22Rv1 (cell line): ENCODE measurements around the gene SLC30A10.
"Not testable (repeated sequence)": the region's sequence is repeated elsewhere in the genome, so short reads cannot be mapped to it uniquely, and the experiment has no call there.

ENCODE experiments used
- H3K27ac ChIP-seq: fragments of 450-650 bp; 2 replicates; pipeline ENCODE4 v1.5.1; 2017
- ZFX ChIP-seq: fragments of 450-650 bp; IDR thresholded peaks from 2 replicates; pipeline ENCODE4 v1.6.1; 2017; ENCODE audit warnings: antibody characterized with exemption, borderline replicate concordance
- TF ChIP-seq, protein P1 (sequence below): fragments of 450-650 bp; IDR thresholded peaks from 2 replicates; pipeline ENCODE4 v1.5.1; 2017; ENCODE audit warnings: mild to moderate bottlenecking

SLC30A10 gene

DNA sequence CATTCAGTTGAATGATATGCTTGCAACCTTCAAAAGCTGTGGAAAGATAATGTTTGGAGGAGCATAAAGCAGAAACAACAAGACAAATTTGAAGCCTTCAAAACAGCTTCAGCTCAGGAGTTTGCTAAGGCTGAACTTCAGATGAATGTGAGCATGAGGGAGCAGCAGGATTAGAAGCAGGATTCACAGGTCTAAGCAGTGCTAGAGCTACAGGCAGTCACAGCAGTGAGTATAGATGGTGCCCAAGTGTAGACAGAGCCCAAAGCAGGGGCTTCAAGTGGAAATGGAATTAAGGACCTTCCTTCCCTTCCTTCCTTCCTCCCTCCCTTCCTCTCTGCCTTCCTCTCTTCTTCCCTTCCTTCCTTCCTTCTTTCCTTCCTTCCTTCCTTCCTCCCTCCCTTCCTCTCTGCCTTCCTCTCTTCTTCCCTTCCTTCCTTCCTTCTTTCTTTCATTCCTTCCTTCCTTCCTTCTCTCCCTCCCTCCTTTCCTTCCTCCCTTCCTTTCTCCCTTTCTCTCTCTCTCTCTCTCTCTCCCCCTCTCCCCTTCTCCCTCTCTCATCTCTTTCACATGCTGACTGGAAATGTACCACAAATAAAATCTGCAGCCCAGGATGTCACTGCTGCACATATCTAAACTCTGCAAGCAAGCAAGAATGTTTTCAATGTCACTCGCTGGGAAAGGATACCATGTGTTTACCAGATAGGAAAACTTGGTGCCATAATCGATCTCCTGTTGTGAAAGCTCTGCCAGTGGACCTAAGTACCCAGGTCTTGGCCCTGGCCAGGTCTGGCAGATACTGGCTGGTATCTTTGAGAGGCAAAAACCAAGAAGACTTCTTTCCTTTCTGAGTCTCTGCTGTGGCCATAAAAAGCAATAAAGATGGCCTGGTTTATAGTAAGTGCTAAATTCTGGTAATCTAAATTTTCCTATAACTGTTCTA, 13.1 kb upstream of the SLC30A10 start:
- no peak overlapping the region for H3K27ac ChIP-seq
- TF ChIP-seq, protein P1, sequence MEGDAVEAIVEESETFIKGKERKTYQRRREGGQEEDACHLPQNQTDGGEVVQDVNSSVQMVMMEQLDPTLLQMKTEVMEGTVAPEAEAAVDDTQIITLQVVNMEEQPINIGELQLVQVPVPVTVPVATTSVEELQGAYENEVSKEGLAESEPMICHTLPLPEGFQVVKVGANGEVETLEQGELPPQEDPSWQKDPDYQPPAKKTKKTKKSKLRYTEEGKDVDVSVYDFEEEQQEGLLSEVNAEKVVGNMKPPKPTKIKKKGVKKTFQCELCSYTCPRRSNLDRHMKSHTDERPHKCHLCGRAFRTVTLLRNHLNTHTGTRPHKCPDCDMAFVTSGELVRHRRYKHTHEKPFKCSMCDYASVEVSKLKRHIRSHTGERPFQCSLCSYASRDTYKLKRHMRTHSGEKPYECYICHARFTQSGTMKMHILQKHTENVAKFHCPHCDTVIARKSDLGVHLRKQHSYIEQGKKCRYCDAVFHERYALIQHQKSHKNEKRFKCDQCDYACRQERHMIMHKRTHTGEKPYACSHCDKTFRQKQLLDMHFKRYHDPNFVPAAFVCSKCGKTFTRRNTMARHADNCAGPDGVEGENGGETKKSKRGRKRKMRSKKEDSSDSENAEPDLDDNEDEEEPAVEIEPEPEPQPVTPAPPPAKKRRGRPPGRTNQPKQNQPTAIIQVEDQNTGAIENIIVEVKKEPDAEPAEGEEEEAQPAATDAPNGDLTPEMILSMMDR: no peak
- TF ChIP-seq ZFX: no peak

DNA sequence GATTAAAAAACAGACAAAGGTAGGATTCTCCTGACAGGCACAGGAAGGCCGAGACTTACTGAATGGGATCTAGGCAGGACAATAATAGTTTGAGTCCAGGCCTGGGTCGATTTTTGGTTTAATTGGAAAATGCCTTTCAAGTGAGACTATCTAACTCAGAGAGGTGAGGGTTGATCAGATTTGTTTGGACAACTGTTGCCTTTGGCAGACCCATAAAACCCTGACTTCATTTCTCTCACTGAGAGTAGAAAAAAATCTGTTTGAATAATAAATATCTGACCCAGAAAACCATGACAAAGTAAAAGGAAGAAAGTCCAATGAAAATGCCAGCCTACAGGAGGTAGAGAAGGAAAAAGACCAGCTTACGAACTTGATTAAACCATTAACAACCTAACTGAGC, 12.3 kb upstream of the SLC30A10 start:
- TF ChIP-seq, protein P1: no peak
- TF ChIP-seq ZFX: no peak
- H3K27ac ChIP-seq: no peak overlapping the region

DNA sequence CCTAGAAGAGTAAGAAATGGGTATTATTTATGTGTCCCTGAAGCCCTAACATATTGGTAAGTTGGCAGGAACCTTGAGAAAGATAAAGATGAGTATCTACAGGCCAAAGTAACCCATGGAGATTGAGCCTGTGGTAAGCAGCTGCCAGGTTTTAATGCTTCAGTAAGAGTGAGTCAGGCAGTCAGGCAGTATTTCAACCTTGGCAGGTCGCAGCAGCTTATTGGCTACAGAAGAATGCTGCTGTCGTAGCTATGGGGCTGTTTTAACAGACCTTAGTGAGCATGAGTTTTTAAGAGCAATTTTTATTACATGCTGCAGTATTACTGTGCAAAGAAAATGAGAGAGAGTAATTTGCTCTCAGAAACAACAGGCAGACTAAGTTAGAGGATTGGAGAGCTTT, 10.3 kb upstream of the SLC30A10 start:
- H3K27ac ChIP-seq: no peak overlapping the region
- TF ChIP-seq, protein P1: no peak
- TF ChIP-seq ZFX: no peak

DNA sequence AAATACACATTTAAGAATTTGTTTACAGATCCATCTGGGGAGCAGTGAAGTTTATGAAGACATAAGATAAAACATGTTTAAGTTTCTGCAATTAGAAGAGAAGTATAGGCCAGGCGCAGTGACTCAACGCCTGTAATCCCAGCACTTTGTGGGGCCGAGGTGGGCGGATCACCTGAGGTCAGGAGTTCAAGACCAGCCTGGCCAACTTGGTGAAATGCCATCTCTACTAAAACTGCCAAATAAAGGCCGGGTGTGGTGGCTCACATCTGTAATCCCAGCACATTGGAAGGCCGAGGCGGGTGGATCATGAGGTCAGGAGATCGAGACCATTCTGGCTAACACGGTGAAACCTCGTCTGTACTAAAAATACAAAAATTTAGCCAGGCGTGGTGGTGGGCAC, 5.4 kb upstream of the SLC30A10 start:
- not testable (repeated sequence) for H3K27ac ChIP-seq

DNA sequence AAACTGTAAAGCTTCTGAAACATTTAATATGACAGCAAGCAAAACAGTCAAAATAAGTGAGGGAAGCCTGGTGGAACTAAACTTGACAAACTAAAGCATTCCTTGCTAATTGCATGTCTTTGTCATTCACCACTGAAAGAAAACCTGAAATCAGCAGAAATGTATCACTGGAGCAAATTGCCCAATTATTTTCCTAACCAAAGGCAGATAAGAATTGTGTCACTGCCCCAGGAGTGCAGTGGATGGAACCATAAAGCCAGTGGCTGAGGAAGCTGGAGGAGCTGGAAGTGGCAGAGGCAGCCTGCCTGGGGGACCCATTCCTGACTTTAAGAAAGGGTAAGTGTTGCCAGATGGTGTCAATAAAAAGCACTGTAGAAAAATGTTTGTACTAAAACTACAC, 2.7 kb upstream of the SLC30A10 start:
- no peak overlapping the region for H3K27ac ChIP-seq
- TF ChIP-seq, protein P1: no peak
- no peak for TF ChIP-seq ZFX

DNA sequence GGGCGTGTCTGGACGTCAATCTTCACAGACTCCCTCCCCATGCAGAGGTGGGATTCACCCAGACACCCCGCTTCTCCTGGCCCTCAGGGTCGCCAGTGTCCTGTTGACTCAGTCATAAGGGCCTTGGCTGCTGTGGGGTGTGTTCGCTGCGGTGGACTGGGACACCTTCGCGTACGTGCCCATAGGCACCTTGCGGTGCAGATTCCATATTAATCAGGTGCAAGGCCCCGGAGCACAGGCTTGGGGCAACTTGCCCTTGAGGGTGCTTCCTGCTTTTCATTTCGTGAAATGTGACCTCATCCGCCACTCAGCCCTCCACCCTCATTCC, 398 bp upstream of the SLC30A10 start:
- H3K27ac ChIP-seq: no peak overlapping the region
- no peak for TF ChIP-seq ZFX
- TF ChIP-seq, protein P1: no peak

DNA sequence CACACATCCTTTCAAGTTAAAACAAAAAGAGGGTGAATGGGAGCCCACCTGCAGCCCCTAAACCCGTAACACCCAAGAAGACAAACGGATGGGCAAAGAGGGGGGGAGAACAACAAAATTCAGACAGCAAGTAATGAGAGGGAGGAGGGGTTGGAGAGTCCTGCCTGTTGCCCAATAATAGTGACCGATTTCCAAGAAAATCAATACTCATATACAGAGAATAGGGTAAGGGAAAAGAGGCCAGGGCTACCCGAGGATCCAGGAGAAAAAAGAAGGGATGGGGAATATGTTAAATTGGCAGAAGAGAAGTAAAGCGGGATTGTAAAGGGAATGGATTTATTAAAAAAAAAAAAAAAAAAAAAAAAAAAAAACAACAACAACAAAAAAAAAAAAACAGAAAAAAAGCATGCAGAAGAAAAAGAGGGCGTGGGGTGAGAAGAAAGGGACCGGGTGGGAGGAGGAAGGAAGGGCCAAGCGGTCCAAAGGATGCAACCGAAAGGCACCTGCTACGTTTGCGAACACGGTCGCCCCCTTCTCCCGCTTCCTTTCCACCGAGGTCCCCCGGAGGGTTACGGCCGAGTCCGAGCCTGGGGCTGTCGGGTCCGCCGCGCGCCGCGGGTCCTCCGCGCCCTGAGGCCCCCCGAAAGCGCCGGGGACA, 930 bp downstream of the SLC30A10 start:
- TF ChIP-seq ZFX: no peak
- TF ChIP-seq, protein P1: no peak
- H3K27ac ChIP-seq: no peak overlapping the region
